Measurements from ENCODE around the gene SLC9A7.

Gene SLC9A7

DNA sequence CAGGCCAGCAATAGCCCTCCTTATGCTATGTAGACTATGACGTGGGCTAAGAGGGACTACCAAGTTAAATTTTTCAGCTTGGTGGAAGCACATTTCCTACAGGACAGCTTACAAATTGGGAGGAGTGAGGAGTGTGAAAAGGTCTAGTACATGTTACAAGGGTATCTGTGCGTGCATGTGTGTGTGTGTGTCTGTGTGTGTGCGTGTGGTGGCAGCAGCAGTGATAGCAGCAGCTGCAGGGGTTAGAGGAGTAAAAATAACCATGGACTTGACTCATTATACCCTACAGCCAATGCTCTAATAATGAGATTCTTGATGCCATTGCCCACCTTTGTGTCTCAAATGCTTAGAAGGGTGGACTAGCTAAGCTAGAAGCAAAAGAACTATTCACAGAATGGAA lies 88.6 kb downstream of the SLC9A7 start:
- TF ChIP-seq CTCF (IDR thresholded peaks at IDR 0.05; ENCODE audit: borderline replicate concordance, control extremely low read depth, extremely low read depth, insufficient read depth, missing control alignments): no peak
- in situ Hi-C loops (cut with MboI; ENCODE audit: low sequenced_read_pairs, unreplicated experiment): no loop called here
- DNase-seq (ENCODE audit: low spot score): no peak

- no peak for TF ChIP-seq CTCF (IDR thresholded peaks at IDR 0.05; ENCODE audit: borderline replicate concordance, control extremely low read depth, extremely low read depth, insufficient read depth, missing control alignments)
- no peak for DNase-seq (ENCODE audit: low spot score)
- in situ Hi-C loops (cut with MboI; ENCODE audit: low sequenced_read_pairs, unreplicated experiment): no loop called here
These were observed 92.1 kb downstream of the SLC9A7 start for GRCh38 chrX:46666831-46667230.

- no peak for DNase-seq (ENCODE audit: low spot score)
- in situ Hi-C loops (cut with MboI; ENCODE audit: low sequenced_read_pairs, unreplicated experiment): no loop called here
These were observed 93.4 kb downstream of the SLC9A7 start for GRCh38 chrX:46665232-46666152.

GRCh38 chrX:46662188-46662958 lies 96.5 kb downstream of the SLC9A7 start:
- in situ Hi-C loops (cut with MboI; ENCODE audit: low sequenced_read_pairs, unreplicated experiment): no loop called here
- TF ChIP-seq CTCF (IDR thresholded peaks at IDR 0.05; ENCODE audit: borderline replicate concordance, control extremely low read depth, extremely low read depth, insufficient read depth, missing control alignments): no peak

More at GRCh38 chrX:46665232-46666152, 93.4 kb downstream of the SLC9A7 start:
- TF ChIP-seq CTCF (IDR thresholded peaks at IDR 0.05; ENCODE audit: borderline replicate concordance, control extremely low read depth, extremely low read depth, insufficient read depth, missing control alignments): no peak

DNA sequence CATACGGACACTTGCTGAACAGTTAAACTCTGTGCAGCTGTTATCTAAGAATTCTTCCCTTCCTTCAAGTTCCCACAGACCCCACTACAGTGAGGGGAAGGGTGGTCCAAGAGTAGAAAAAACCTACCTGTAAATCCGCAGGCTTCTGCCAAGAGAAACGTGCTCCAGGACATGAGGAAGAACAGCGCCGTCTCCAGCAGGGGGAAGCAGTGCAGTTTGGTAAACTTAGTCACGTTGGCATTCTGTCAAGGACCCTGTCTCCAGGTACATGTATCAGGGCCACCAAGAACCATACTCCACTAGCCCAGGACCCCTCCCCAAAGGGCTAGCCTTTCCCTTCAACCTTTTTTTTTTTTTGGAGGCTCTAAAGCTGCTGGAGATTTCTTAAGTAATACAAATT lies 105.4 kb downstream of the SLC9A7 start:
- TF ChIP-seq CTCF (IDR thresholded peaks at IDR 0.05; ENCODE audit: borderline replicate concordance, control extremely low read depth, extremely low read depth, insufficient read depth, missing control alignments): peak; percentile 14
- DNase-seq (ENCODE audit: low spot score): no peak
- in situ Hi-C loops (cut with MboI; ENCODE audit: low sequenced_read_pairs, unreplicated experiment): no loop called here

More at GRCh38 chrX:46662188-46662958, 96.5 kb downstream of the SLC9A7 start:
- DNase-seq (ENCODE audit: low spot score): no peak

- no peak for DNase-seq (ENCODE audit: low spot score)
- in situ Hi-C loops (cut with MboI; ENCODE audit: low sequenced_read_pairs, unreplicated experiment): no loop called here
- no peak for TF ChIP-seq CTCF (IDR thresholded peaks at IDR 0.05; ENCODE audit: borderline replicate concordance, control extremely low read depth, extremely low read depth, insufficient read depth, missing control alignments)
These were observed 109.3 kb downstream of the SLC9A7 start for GRCh38 chrX:46649421-46650260.
